ENCODE measurements around the gene COL9A3. TPM values are rescaled to one million over a fixed set of nuclear protein-coding genes. Genes with fewer than 3 reads are reported as not detected.

The COL9A3 gene
- total and polyA plus RNA-seq, 12 donors, result 0.45 to 15.2 (median 2.3) TPM

DNA sequence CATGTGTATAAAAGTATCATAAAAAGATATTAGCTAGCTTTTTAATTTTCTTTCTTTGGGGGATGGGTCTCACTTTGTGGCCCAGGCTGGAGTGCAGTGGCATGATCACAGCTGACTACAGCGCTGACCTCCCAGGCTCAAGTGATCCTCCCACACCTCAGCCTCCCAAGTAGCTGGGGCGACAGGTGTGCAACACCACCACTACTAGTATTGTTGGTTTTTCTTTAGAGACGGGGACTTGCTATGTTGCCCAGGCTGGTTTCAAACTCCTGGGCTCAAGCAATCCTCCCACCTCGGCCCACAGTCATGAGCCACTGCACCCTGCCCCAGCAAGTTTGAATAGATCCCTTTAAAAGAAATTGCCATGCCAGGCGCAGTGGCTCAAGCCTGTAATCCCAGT, 38.3 kb downstream of the COL9A3 start:
- ATAC-seq, result no peak
- intact Hi-C loops (cut with DNase I), result no loop called here
- TF ChIP-seq, protein P1, sequence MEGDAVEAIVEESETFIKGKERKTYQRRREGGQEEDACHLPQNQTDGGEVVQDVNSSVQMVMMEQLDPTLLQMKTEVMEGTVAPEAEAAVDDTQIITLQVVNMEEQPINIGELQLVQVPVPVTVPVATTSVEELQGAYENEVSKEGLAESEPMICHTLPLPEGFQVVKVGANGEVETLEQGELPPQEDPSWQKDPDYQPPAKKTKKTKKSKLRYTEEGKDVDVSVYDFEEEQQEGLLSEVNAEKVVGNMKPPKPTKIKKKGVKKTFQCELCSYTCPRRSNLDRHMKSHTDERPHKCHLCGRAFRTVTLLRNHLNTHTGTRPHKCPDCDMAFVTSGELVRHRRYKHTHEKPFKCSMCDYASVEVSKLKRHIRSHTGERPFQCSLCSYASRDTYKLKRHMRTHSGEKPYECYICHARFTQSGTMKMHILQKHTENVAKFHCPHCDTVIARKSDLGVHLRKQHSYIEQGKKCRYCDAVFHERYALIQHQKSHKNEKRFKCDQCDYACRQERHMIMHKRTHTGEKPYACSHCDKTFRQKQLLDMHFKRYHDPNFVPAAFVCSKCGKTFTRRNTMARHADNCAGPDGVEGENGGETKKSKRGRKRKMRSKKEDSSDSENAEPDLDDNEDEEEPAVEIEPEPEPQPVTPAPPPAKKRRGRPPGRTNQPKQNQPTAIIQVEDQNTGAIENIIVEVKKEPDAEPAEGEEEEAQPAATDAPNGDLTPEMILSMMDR (IDR thresholded peaks at IDR 0.05), result no peak
- peaks cover 0 to 2% (median 0%) of the 10 kb centered on the region in 7 donors for H3K27me3 ChIP-seq
- H3K4me1 ChIP-seq, result peaks cover 2 to 12% (median 5%) of the 10 kb centered on the region in 9 donors
- H3K4me3 ChIP-seq, result no peak overlapping the region
- H3K36me3 ChIP-seq, result peaks cover 0 to 64% (median 13%) of the 10 kb centered on the region in 9 donors
- no peak for DNase-seq
- WGBS, 2 donors, result 88 to 96% methylated on average over 5 of the region's 5 CpGs
- H3K9me3 ChIP-seq, result no peaks in the 10 kb centered on the region
- no peak overlapping the region for H3K27ac ChIP-seq

DNA sequence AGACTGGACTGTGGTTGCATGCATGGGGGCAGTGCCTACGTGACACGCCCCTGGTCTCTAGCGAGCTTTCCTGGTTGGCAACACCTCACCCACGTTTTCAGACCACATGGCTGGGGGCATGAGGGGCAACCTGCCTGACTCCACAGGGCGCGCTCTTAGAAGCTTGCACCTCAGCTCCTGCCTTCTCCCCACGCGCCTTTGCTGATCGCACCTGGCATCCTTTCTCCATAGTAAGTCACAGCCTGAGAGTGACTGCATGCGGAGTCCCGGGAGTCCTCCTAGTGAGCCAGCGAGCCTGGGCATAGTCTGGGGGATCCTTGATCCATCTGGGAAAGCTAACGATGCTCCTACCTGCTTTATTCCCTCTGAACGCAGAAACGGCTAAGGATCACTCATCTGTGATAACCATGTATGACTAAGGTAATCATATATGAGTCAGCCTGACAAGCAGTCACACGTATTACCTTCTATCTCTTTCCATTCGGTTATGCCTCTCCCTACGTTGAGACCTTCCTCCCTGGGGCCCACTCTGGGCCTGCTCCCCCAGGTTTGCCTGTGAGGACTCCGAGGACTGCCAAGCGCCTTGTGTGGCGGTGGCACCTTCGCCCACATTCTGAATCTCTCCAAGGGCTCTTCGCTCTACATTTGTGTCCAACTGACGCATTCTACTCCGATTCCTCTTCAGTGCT, 40.2 kb downstream of the COL9A3 start:
- Histone ChIP-seq H3K4me3 (no peak overlapping the region), H3K9me3 (no peaks in the 10 kb centered on the region), H3K27ac (no peak overlapping the region), H3K4me1 (peaks cover 7 to 21% (median 12%) of the 10 kb centered on the region in 9 donors), H3K27me3 (peaks cover 0 to 8% (median 0%) of the 10 kb centered on the region in 7 donors), H3K36me3 (peaks cover 0 to 53% (median 13%) of the 10 kb centered on the region in 9 donors)
- TF ChIP-seq, protein P1 (IDR thresholded peaks at IDR 0.05), result no peak
- ATAC-seq, result no peak
- no peak for DNase-seq
- intact Hi-C loops (cut with DNase I), result no loop called here
- 95 to 96% methylated on average over 25 of the region's 25 CpGs for WGBS, 2 donors

DNA sequence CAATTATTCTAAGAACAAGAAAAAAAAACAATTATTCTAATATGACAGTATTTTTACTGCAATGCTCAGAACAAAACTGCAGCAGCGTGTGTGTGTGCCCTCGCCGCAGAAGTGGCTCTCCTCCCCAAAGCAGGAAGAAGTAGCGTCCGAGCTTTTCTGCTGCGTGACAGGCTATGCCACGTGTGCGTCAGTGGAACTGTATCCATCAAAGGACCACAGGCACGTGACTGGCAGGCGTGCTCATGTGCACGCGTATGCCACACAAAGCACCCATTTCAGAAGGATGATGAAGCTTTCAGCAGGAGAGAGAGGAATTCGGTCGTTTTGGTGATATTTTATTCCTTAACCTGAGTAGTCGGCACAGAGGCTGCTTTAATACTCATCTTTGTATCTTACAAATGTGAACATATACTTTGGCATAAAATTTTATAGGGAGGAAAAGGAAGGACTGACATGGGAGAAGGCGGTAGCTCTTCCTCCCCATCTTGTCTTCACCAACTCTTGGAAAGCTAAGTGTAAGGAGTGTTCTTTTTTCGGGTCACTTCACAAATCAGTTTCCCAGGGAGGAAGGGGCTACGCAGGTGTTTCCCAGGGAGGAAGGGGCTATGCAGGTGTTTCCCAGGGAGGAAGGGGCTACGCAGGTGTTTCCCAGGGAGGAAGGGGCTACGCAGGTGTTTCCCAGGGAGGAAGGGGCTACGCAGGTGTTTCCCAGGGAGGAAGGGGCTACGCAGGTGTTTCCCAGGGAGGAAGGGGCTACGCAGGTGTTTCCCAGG, 41.4 kb downstream of the COL9A3 start:
- Histone ChIP-seq H3K27me3 (peaks cover 0 to 8% (median 0%) of the 10 kb centered on the region in 7 donors), H3K36me3 (peaks cover 0 to 44% (median 13%) of the 10 kb centered on the region in 9 donors), H3K9me3 (no peaks in the 10 kb centered on the region), H3K27ac (no peak overlapping the region), H3K4me1 (peaks cover 7 to 23% (median 16%) of the 10 kb centered on the region in 9 donors), H3K4me3 (no peak overlapping the region)
- intact Hi-C loops (cut with DNase I), result no loop called here
- ATAC-seq (no peak), DNase-seq (no peak)
- TF ChIP-seq, protein P1 (IDR thresholded peaks at IDR 0.05), result no peak
- WGBS, 2 donors, result 90 to 93% methylated on average over 19 of the region's 23 CpGs

DNA sequence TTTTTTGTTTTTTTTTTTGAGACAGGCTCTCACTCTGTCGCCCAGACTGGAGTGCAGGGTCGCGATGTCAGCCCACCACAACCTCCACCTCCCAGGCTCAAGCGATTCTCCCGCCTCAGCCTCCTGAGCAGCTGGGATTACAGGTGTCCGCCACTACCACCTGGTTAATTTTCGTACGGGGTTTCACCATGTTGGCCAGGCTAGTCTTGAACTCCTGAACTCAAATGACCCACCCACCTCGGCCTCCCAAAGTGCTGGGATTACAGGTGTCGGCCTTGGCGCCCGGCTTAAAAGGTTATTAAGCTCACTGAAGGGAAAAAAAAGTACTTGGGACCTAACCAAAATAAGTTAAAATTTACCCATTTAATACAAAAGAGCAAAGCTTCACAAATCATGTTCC, 42.9 kb downstream of the COL9A3 start:
- TF ChIP-seq, protein P1 (IDR thresholded peaks at IDR 0.05), result no peak
- intact Hi-C loops (cut with DNase I), result no loop called here
- 93 to 95% methylated on average over 12 of the region's 12 CpGs for WGBS, 2 donors
- H3K4me3 ChIP-seq, result peak overlapping the region in 1 of 10 donors; percentile 50
- H3K9me3 ChIP-seq, result no peaks in the 10 kb centered on the region
- H3K36me3 ChIP-seq, result peaks cover 0 to 30% (median 7%) of the 10 kb centered on the region in 9 donors
- peaks cover 0 to 8% (median 0%) of the 10 kb centered on the region in 7 donors for H3K27me3 ChIP-seq
- ATAC-seq (no peak), DNase-seq (no peak)
- peaks cover 7 to 23% (median 16%) of the 10 kb centered on the region in 9 donors for H3K4me1 ChIP-seq
- no peak overlapping the region for H3K27ac ChIP-seq

Data from heart right ventricle (tissue), 16 donors.